Memory B cell (primary cell): ENCODE data around the gene ZWILCH.

ENCODE experiments used
- ATAC-seq: fragments of 150-1000 bp; cut with Tn5 transposase; 2 replicates; pipeline ENCODE4 v1.10.0; 2021; ENCODE audit warnings: low read depth, mild to moderate bottlenecking, moderate library complexity
- DNase-seq, 2 donors: peaks; one replicate each; pipeline ENCODE4 v3.0.0; 2022; ENCODE audit warnings: low spot score in 2 of 2
- H3K27ac Mint-ChIP-seq: one replicate; pipeline ENCODE4 v1.8.0; 2022; ENCODE audit warnings: mild to moderate bottlenecking, moderate library complexity, mixed read lengths
- H3K27me3 Mint-ChIP-seq: one replicate; pipeline ENCODE4 v1.8.0; 2022; ENCODE audit warnings: mixed read lengths
- H3K36me3 Mint-ChIP-seq: one replicate; pipeline ENCODE4 v1.8.0; 2022; ENCODE audit warnings: mild to moderate bottlenecking, mixed read lengths
- H3K4me1 Mint-ChIP-seq: one replicate; pipeline ENCODE4 v1.8.0; 2022; ENCODE audit warnings: mixed read lengths
- H3K4me3 Mint-ChIP-seq: one replicate; pipeline ENCODE4 v1.8.0; 2022; ENCODE audit warnings: mild to moderate bottlenecking, moderate library complexity, mixed read lengths
- H3K9me3 Mint-ChIP-seq: one replicate; pipeline ENCODE4 v1.8.0; 2022; ENCODE audit warnings: mixed read lengths

The ZWILCH gene

DNA sequence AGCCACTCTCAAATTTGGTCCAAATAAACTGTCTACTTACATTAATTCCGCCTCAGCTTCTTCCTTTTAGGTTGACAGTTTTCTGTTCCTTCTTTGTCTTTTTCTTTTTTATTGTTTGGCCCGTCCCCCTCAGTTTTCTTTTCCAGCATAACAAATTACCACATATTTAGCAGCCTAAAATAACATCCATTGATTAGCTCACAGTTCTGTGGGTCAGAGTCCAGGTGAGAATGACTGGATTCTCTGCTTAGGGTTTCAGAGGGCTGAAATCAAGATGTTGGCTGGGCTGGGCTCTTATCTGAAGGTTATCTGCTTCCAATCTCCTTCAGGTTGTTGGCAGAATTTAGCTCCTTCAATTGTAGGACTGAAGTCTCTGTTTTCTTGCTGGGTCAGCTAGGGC lies 85.3 kb downstream of the ZWILCH start:
- H3K27me3 Mint-ChIP-seq = peaks cover 14% of the 10 kb centered on the region
- H3K36me3 Mint-ChIP-seq = no peaks in the 10 kb centered on the region
- H3K4me3 Mint-ChIP-seq = no peak overlapping the region
- ATAC-seq (no peak), DNase-seq (no peak)
- H3K4me1 Mint-ChIP-seq = no peaks in the 10 kb centered on the region
- no peak overlapping the region for H3K27ac Mint-ChIP-seq
- no peaks in the 10 kb centered on the region for H3K9me3 Mint-ChIP-seq

DNA sequence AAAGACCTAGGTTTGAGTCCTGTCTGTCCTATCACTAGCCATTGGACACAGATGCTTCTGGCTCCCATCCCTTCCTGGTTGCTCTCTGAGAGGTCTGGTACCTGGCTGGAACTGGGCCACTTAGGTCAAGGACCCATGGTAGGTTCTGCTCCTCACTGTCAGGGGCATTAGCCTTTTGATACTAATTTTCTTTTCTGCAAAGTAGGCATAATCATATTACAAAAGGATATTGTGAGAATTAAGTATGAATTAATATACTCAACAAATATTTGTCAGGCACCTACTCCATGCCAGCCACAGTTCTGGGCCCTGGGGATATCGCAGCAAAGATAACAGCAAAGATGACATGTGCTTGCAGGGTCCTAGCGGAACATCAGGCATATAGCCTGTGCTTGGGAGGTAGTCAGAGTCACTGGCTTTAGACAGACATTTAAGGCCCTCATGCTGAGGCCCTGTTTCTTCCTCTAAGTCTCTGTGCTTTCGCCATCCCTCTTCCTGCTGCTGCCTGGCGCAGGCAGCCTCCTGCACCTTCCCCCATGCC lies 86.3 kb downstream of the ZWILCH start:
- Mint-ChIP-seq H3K36me3 (no peaks in the 10 kb centered on the region), H3K9me3 (no peaks in the 10 kb centered on the region)

DNA sequence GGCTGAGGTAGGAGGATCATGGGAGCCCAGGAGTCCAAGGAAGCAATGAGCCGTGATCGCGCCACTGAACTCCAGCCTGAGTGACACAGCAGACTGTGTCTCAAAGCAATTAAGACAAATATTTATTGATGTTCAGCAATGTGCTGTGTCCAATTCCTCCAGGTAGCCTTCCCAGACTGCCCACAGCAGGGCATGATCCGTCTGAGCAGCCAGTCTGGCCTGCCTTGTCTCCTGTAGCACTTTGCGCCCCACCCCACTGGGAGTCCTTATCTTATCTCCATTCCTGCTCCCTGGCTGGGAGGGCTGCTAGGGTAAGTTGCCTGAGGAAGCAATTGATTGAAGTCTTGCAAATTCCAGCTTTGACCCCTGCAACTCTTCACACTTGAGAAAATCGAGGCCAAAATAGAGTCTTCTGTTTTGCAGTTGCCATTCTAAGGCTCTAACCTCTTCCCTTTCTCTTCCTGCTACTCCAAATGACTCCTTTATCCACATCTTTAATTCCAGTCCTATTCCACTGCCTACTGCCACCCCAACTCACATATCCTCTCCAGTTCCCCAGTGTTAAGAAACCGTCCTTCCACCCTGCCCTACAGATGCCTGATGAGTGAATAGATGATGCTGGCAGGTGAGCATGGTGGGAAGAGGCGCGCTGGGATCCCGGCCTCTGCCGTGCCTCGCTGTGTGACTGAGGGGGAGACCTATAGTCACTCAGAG lies 87.5 kb downstream of the ZWILCH start:
- Mint-ChIP-seq H3K4me1 (no peaks in the 10 kb centered on the region), H3K36me3 (no peaks in the 10 kb centered on the region), H3K9me3 (no peaks in the 10 kb centered on the region), H3K27me3 (peaks cover 8% of the 10 kb centered on the region), H3K27ac (no peak overlapping the region), H3K4me3 (no peak overlapping the region)
- no peak for ATAC-seq
- no peak for DNase-seq

More for the DNA sequence above, 86.3 kb downstream of the ZWILCH start:
- ATAC-seq = no peak
- Mint-ChIP-seq H3K4me1 (no peaks in the 10 kb centered on the region), H3K27me3 (peaks cover 12% of the 10 kb centered on the region), H3K4me3 (no peak overlapping the region), H3K27ac (no peak overlapping the region)
- no peak for DNase-seq

- peaks cover 5% of the 10 kb centered on the region for H3K27me3 Mint-ChIP-seq
- H3K4me1 Mint-ChIP-seq = peaks cover 1% of the 10 kb centered on the region
- H3K4me3 Mint-ChIP-seq = no peak overlapping the region
- no peaks in the 10 kb centered on the region for H3K9me3 Mint-ChIP-seq
- H3K36me3 Mint-ChIP-seq = no peaks in the 10 kb centered on the region
- ATAC-seq (no peak), DNase-seq (no peak)
- H3K27ac Mint-ChIP-seq = no peak overlapping the region
Observed at GRCh38 chr15:66593219-66593780, 88.2 kb downstream of the ZWILCH start.

- ATAC-seq (no peak), DNase-seq (no peak)
- no peaks in the 10 kb centered on the region for H3K9me3 Mint-ChIP-seq
- H3K27me3 Mint-ChIP-seq = peaks cover 7% of the 10 kb centered on the region
- no peak overlapping the region for H3K27ac Mint-ChIP-seq
- H3K36me3 Mint-ChIP-seq = no peaks in the 10 kb centered on the region
- H3K4me3 Mint-ChIP-seq = no peak overlapping the region
- H3K4me1 Mint-ChIP-seq = peaks cover 3% of the 10 kb centered on the region
Observed at GRCh38 chr15:66594344-66594743, 89.2 kb downstream of the ZWILCH start.

DNA sequence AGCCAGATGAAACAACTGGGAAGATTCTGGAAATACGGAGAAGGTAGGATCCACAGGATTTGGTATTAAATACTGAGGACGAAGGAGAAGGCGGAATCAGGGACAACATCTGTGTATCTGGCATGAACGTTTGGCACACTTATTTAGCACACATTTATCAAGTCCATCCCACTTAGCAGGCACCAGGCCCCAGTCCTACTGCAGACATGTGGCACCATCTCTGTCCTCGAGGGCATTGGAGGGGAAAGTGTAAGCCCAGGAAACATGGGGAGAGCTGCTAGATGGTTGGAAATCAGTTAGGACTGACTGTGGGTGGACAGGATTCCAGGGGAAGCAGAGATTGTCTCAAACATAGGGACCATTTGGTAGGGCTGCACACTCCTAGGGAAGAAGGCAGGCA lies 89.7 kb downstream of the ZWILCH start:
- Mint-ChIP-seq H3K36me3 (no peaks in the 10 kb centered on the region), H3K27ac (no peak overlapping the region), H3K4me1 (peaks cover 3% of the 10 kb centered on the region), H3K4me3 (no peak overlapping the region), H3K9me3 (no peaks in the 10 kb centered on the region), H3K27me3 (peaks cover 7% of the 10 kb centered on the region)
- DNase-seq (no peak), ATAC-seq (no peak)

GRCh38 chr15:66595332-66595731 lies 90.2 kb downstream of the ZWILCH start:
- Mint-ChIP-seq H3K4me1 (peaks cover 3% of the 10 kb centered on the region), H3K27ac (no peak overlapping the region), H3K27me3 (peaks cover 7% of the 10 kb centered on the region)

DNA sequence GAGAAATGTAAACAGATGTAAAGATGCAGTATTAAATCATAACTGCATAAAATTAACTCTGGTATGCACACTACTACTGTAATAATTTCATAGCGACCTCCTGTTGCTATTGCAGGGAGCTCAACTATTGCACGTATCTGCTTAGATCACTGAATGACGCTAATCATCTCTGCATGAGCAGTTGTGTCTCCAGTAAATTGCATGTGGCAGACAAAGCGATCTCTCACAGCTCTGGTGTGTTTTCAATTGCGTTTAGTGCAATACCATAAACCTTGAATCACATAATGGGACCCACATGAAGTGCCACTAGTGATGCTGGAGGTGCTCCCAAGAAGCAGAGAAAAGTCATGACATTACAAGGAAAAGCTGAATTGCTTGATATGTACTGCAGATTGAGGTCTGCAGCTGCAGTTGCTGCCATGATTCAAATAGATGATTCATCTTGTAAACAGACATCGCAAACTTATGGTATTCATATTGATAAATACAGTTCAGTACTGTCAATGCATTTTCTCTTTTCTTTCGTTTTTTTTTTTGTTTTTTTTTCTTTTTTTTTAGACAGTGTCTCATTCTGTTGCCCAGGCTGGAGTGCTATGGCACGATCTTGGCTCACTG lies 90.9 kb downstream of the ZWILCH start:
- H3K27me3 Mint-ChIP-seq = peaks cover 7% of the 10 kb centered on the region
- DNase-seq = no peak
- ATAC-seq = no peak

More at GRCh38 chr15:66595332-66595731, 90.2 kb downstream of the ZWILCH start:
- no peaks in the 10 kb centered on the region for H3K36me3 Mint-ChIP-seq
- no peak for DNase-seq
- H3K4me3 Mint-ChIP-seq = no peak overlapping the region
- no peak for ATAC-seq
- H3K9me3 Mint-ChIP-seq = no peaks in the 10 kb centered on the region

DNA sequence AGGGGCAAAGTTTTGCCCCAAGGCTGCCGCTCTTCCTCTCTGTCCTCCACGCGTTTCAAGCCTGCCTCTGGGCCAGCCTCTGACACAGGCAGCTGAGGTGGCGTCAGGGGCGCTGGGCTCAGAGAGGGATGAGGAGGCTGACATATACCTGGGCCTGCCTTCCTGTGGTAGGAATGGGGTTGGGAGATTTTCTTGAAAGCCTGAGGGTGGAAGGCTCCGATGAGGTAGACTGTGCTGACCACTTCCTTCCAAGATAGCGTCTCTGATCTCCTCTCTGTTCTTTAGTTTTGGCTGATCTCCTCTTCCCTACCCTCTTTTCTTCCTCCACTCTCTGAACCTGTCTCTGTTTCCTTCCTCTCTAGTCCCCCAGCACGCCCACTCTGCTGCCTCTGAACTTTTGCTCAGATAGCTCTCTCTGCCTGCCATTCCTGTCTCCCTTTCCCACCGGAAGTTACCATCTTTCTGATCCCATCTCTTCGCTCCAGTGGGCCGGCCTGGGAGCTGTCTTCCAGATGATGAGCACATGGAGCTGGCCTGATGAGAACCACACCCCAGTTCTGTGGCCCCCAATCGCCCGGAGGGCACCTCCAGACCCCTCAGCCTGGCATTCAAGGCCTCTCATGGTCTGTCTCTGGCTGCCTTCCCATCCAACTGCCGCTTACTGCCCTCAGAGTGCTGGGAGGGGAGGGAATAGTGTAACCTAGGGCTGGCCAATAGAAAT lies 93.1 kb downstream of the ZWILCH start:
- H3K36me3 Mint-ChIP-seq = no peaks in the 10 kb centered on the region
- H3K27me3 Mint-ChIP-seq = peaks cover 9% of the 10 kb centered on the region
- no peaks in the 10 kb centered on the region for H3K9me3 Mint-ChIP-seq
- H3K27ac Mint-ChIP-seq = no peak overlapping the region
- peaks cover 3% of the 10 kb centered on the region for H3K4me1 Mint-ChIP-seq
- no peak for ATAC-seq
- DNase-seq = no peak
- no peak overlapping the region for H3K4me3 Mint-ChIP-seq

More for the DNA sequence above, 90.9 kb downstream of the ZWILCH start:
- Mint-ChIP-seq H3K4me1 (peaks cover 3% of the 10 kb centered on the region), H3K36me3 (no peaks in the 10 kb centered on the region), H3K9me3 (no peaks in the 10 kb centered on the region), H3K27ac (no peak overlapping the region), H3K4me3 (no peak overlapping the region)
